ENCODE data around the gene ADIPOR2. TPM values are rescaled to one million over a fixed set of nuclear protein-coding genes. Genes with fewer than 3 reads are reported as not detected.

Gene ADIPOR2
- total RNA-seq, 1 donor from 2014 or later = 43.5 TPM

DNA sequence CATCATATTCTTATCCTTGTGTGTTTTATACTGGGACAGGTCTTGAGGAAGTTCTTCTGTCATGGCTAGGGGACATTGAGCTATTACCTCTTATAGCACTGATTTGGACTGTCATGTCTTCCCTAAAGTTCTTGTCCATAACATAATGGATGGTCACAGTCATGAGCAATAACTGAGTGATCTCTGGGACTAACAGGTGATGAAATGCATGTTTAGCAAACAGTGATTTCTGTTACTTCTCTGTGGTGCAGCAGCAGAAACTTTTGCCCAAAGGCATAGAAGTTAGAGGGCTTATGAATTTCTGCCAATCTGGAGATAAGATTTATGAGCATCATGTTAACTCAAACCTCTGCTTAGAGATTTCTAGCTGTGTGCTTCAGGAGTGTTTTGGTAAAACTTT lies 5.9 kb downstream of the ADIPOR2 start:
- Mint-ChIP-seq H3K27me3 (ENCODE audit: unreplicated experiment) (no peaks in the 10 kb centered on the region), H3K27ac (ENCODE audit: unreplicated experiment) (no peak overlapping the region), H3K36me3 (ENCODE audit: unreplicated experiment) (peaks cover 6% of the 10 kb centered on the region), H3K4me3 (ENCODE audit: unreplicated experiment) (no peak overlapping the region), H3K9me3 (ENCODE audit: unreplicated experiment) (no peaks in the 10 kb centered on the region), H3K4me1 (ENCODE audit: unreplicated experiment) (peaks cover 16% of the 10 kb centered on the region)
- no peak for DNase-seq (ENCODE audit: extremely low spot score, unreplicated experiment)
- TF ChIP-seq, protein P1, sequence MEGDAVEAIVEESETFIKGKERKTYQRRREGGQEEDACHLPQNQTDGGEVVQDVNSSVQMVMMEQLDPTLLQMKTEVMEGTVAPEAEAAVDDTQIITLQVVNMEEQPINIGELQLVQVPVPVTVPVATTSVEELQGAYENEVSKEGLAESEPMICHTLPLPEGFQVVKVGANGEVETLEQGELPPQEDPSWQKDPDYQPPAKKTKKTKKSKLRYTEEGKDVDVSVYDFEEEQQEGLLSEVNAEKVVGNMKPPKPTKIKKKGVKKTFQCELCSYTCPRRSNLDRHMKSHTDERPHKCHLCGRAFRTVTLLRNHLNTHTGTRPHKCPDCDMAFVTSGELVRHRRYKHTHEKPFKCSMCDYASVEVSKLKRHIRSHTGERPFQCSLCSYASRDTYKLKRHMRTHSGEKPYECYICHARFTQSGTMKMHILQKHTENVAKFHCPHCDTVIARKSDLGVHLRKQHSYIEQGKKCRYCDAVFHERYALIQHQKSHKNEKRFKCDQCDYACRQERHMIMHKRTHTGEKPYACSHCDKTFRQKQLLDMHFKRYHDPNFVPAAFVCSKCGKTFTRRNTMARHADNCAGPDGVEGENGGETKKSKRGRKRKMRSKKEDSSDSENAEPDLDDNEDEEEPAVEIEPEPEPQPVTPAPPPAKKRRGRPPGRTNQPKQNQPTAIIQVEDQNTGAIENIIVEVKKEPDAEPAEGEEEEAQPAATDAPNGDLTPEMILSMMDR (IDR thresholded peaks at IDR 0.05) = no peak

DNA sequence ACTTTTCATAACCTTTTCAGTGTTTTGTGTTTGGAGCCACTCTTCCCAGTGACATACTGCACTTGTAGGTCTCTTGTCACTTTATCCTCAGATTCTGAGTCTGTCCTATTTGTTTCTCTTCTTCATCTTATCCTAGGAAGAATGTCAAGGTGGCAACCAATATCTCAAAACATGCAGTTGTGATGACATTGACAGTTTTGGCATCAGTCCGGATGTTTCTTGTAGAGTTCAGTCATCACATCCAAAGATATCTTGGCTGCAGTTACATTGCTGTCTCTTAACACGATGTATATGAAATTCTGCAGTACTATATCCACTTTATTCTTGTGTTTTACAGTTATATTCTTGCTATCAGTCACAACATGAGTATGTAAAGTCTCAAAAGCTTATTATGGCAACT lies 6.4 kb downstream of the ADIPOR2 start:
- TF ChIP-seq, protein P1 (IDR thresholded peaks at IDR 0.05) = no peak
- no peak overlapping the region for H3K4me3 Mint-ChIP-seq (ENCODE audit: unreplicated experiment)
- peaks cover 6% of the 10 kb centered on the region for H3K36me3 Mint-ChIP-seq (ENCODE audit: unreplicated experiment)
- DNase-seq (ENCODE audit: extremely low spot score, unreplicated experiment) = no peak
- no peaks in the 10 kb centered on the region for H3K27me3 Mint-ChIP-seq (ENCODE audit: unreplicated experiment)
- no peaks in the 10 kb centered on the region for H3K9me3 Mint-ChIP-seq (ENCODE audit: unreplicated experiment)
- no peak overlapping the region for H3K27ac Mint-ChIP-seq (ENCODE audit: unreplicated experiment)
- peaks cover 12% of the 10 kb centered on the region for H3K4me1 Mint-ChIP-seq (ENCODE audit: unreplicated experiment)

DNA sequence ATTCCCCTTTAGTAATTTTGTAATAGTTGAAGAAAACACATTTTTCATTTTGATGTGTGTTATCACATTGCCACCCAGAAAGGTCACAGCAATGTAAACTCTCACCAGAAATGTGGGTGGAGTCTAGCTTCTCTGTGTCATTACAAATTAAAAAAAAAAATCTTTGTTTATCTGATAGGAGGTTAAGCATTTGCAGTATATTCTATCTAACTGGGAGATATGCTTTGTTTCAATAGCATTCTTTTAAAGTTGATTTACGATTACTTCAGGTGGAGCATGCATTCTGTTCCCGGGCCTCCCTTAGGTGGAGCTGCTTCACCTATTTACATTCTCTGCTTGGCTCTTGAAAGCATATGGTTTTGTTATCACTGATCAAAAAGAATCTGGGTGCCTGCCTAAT lies 7.8 kb downstream of the ADIPOR2 start:
- DNase-seq (ENCODE audit: extremely low spot score, unreplicated experiment) = no peak
- peaks cover 8% of the 10 kb centered on the region for H3K4me1 Mint-ChIP-seq (ENCODE audit: unreplicated experiment)
- H3K27ac Mint-ChIP-seq (ENCODE audit: unreplicated experiment) = no peak overlapping the region
- H3K9me3 Mint-ChIP-seq (ENCODE audit: unreplicated experiment) = no peaks in the 10 kb centered on the region
- H3K4me3 Mint-ChIP-seq (ENCODE audit: unreplicated experiment) = no peak overlapping the region
- peaks cover 6% of the 10 kb centered on the region for H3K36me3 Mint-ChIP-seq (ENCODE audit: unreplicated experiment)
- no peaks in the 10 kb centered on the region for H3K27me3 Mint-ChIP-seq (ENCODE audit: unreplicated experiment)
- TF ChIP-seq, protein P1 (IDR thresholded peaks at IDR 0.05) = no peak

- DNase-seq (ENCODE audit: extremely low spot score, unreplicated experiment) = no peak
- Mint-ChIP-seq H3K9me3 (ENCODE audit: unreplicated experiment) (no peaks in the 10 kb centered on the region), H3K4me1 (ENCODE audit: unreplicated experiment) (peaks cover 17% of the 10 kb centered on the region), H3K4me3 (ENCODE audit: unreplicated experiment) (no peak overlapping the region), H3K27ac (ENCODE audit: unreplicated experiment) (no peak overlapping the region), H3K27me3 (ENCODE audit: unreplicated experiment) (no peaks in the 10 kb centered on the region), H3K36me3 (ENCODE audit: unreplicated experiment) (peaks cover 3% of the 10 kb centered on the region)
- TF ChIP-seq, protein P1 (IDR thresholded peaks at IDR 0.05) = no peak
Measured at GRCh38 chr12:1702713-1703112, 11.8 kb downstream of the ADIPOR2 start.

DNA sequence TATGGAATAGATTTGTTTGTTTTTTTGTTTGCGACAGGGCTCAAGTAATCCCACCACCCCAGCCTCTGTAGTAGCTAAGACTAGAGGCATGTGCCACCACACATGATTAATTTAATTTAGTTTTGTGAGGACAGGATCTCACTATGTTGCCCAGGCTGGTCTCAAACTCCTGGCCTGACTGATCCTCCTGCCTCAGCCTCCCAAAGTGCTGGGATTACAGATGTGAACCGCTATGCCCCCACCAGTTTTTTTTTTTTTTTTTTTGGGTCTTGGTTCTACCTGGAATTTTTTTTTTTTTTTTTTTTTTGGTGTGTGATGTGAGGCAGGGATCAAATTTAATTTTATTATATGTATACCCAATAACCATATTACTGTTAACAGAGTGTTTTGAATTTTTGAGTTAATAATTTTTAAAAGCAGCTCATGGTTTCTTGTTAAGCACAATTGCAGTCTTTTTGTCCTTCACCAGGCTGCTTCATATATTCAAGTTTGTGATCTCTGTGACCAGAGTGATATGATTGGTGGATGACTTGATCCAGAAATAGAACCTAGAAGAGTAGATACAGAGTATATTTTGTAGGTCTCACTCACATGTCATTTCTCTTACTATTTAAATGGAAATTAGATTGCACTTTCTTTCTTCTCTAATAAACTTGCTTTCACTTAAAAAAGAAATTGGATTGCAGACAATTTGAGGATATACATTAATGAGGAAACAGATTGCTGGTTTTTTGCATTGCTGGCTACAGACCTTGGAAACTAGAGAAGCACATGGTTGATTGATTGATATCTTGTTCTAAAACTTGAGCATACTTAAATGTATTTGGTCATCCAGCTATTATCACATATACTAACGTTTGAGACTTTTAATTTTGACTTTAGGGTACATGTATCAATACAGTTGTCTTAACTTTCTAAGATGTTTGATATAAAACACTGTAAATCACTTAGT lies 13.2 kb downstream of the ADIPOR2 start:
- no peak for DNase-seq (ENCODE audit: extremely low spot score, unreplicated experiment)
- TF ChIP-seq, protein P1 (IDR thresholded peaks at IDR 0.05) = no peak
- no peak overlapping the region for H3K4me3 Mint-ChIP-seq (ENCODE audit: unreplicated experiment)
- no peak overlapping the region for H3K27ac Mint-ChIP-seq (ENCODE audit: unreplicated experiment)
- peaks cover 14% of the 10 kb centered on the region for H3K4me1 Mint-ChIP-seq (ENCODE audit: unreplicated experiment)
- H3K27me3 Mint-ChIP-seq (ENCODE audit: unreplicated experiment) = no peaks in the 10 kb centered on the region
- H3K36me3 Mint-ChIP-seq (ENCODE audit: unreplicated experiment) = peaks cover 3% of the 10 kb centered on the region
- H3K9me3 Mint-ChIP-seq (ENCODE audit: unreplicated experiment) = no peaks in the 10 kb centered on the region

Data from osteocyte (in vitro differentiated cells).